Neural crest cell (in vitro differentiated cells): ENCODE measurements around the gene AKIRIN1. TPM values are rescaled to one million over a fixed set of nuclear protein-coding genes. Genes with fewer than 3 reads are reported as not detected.
"Not testable (repeated sequence)": the region's sequence is repeated elsewhere in the genome, so short reads cannot be mapped to it uniquely, and the experiment has no call there.

Experiments used
- DNase-seq: peaks from one replicate; pipeline ENCODE4 v3.0.0; 2021; ENCODE audit warnings: low read depth, mixed read lengths, low spot score
- H3K27ac Mint-ChIP-seq: one replicate; pipeline ENCODE4 v1.8.0; 2021; ENCODE audit warnings: mild to moderate bottlenecking, mixed read lengths; ENCODE audit not compliant: unreplicated experiment
- H3K27me3 Mint-ChIP-seq: 2 replicates; pipeline ENCODE4 v1.8.0; 2021; ENCODE audit warnings: low read depth, mild to moderate bottlenecking, mixed read lengths
- H3K36me3 Mint-ChIP-seq: 2 replicates; pipeline ENCODE4 v1.8.0; 2021; ENCODE audit warnings: low read depth, mild to moderate bottlenecking, mixed read lengths
- H3K4me1 Mint-ChIP-seq: 2 replicates; pipeline ENCODE4 v1.8.0; 2021; ENCODE audit warnings: mixed read lengths
- H3K4me3 Mint-ChIP-seq: one replicate; pipeline ENCODE4 v1.8.0; 2021; ENCODE audit warnings: mild to moderate bottlenecking, mixed read lengths
- H3K9me3 Mint-ChIP-seq: 2 replicates; pipeline ENCODE4 v1.8.0; 2021; ENCODE audit warnings: mixed read lengths
- CTCF ChIP-seq: fragments of 200-600 bp; sonication (generic); conservative IDR thresholded peaks from 2 replicates; pipeline ENCODE4 v1.5.0; 2021; ENCODE audit warnings: antibody characterized with exemption, mild to moderate bottlenecking
- total RNA-seq: library from RNA; stranded (reverse); gene quantifications from 2 replicates; pipeline ENCODE4 v1.2.1, GENCODE V29; 2021

Gene AKIRIN1
- total RNA-seq, 1 donor from 2014 or later: 93.3 TPM

GRCh38 chr1:39001516-39002421 is 10.7 kb downstream of the AKIRIN1 start:
- Mint-ChIP-seq H3K4me3 (no peak overlapping the region), H3K27me3 (no peaks in the 10 kb centered on the region), H3K27ac (no peak overlapping the region), H3K9me3 (no peaks in the 10 kb centered on the region), H3K4me1 (peaks cover 12% of the 10 kb centered on the region), H3K36me3 (peaks cover 24% of the 10 kb centered on the region)
- no peak for DNase-seq
- TF ChIP-seq CTCF: no peak

- no peaks in the 10 kb centered on the region for H3K27me3 Mint-ChIP-seq
- H3K36me3 Mint-ChIP-seq: peaks cover 28% of the 10 kb centered on the region
- H3K4me1 Mint-ChIP-seq: no peaks in the 10 kb centered on the region
- no peaks in the 10 kb centered on the region for H3K9me3 Mint-ChIP-seq
- no peak for DNase-seq
- H3K4me3 Mint-ChIP-seq: no peak overlapping the region
- H3K27ac Mint-ChIP-seq: no peak overlapping the region
- TF ChIP-seq CTCF: no peak
These were observed 12.2 kb downstream of the AKIRIN1 start for GRCh38 chr1:39003281-39003680.

- Mint-ChIP-seq H3K9me3 (no peaks in the 10 kb centered on the region), H3K27ac (no peak overlapping the region), H3K4me1 (no peaks in the 10 kb centered on the region), H3K36me3 (peaks cover 31% of the 10 kb centered on the region), H3K27me3 (no peaks in the 10 kb centered on the region), H3K4me3 (no peak overlapping the region)
- no peak for TF ChIP-seq CTCF
- DNase-seq: no peak
These were observed 12.7 kb downstream of the AKIRIN1 start for GRCh38 chr1:39003794-39004193.

GRCh38 chr1:39006287-39006686 is 15.2 kb downstream of the AKIRIN1 start:
- Mint-ChIP-seq H3K4me3 (no peak overlapping the region), H3K9me3 (no peaks in the 10 kb centered on the region), H3K27ac (no peak overlapping the region), H3K4me1 (no peaks in the 10 kb centered on the region), H3K27me3 (no peaks in the 10 kb centered on the region), H3K36me3 (peaks cover 28% of the 10 kb centered on the region)
- no peak for TF ChIP-seq CTCF
- DNase-seq: no peak

- no peak overlapping the region for H3K27ac Mint-ChIP-seq
These were observed 15.9 kb downstream of the AKIRIN1 start for GRCh38 chr1:39006726-39007645.

GRCh38 chr1:39014956-39015355 is 23.9 kb downstream of the AKIRIN1 start:
- not testable (repeated sequence) for H3K9me3 Mint-ChIP-seq, H3K4me3 Mint-ChIP-seq, H3K27me3 Mint-ChIP-seq, H3K27ac Mint-ChIP-seq, H3K4me1 Mint-ChIP-seq, DNase-seq
- peaks cover 11% of the 10 kb centered on the region for H3K36me3 Mint-ChIP-seq

More at GRCh38 chr1:39006726-39007645, 15.9 kb downstream of the AKIRIN1 start:
- Mint-ChIP-seq H3K27me3 (no peaks in the 10 kb centered on the region), H3K4me1 (no peaks in the 10 kb centered on the region), H3K36me3 (peaks cover 27% of the 10 kb centered on the region), H3K4me3 (no peak overlapping the region), H3K9me3 (no peaks in the 10 kb centered on the region)
- no peak for TF ChIP-seq CTCF
- no peak for DNase-seq
